Liver (tissue), 9 donors: ENCODE results near the gene HACD2. TPM values are rescaled to one million over a fixed set of nuclear protein-coding genes. Genes with fewer than 3 reads are reported as not detected.

Source experiments
- DNase-seq: peaks from one replicate; pipeline ENCODE4 v3.0.0-alpha.2; 2017; ENCODE audit warnings: low spot score
- H3K27ac ChIP-seq, 2 donors: one replicate each; pipeline ENCODE4 v1.7.0; 2013; ENCODE audit warnings: inconsistent platforms in 2 of 2, low read length in 2 of 2, control low read depth in 1 of 2, low read depth in 1 of 2, mild to moderate bottlenecking in 1 of 2
- H3K27me3 ChIP-seq, 4 donors: one replicate each; pipeline versions ENCODE4 v1.6.1 to v1.7.0; 2013; ENCODE audit warnings: low read length in 3 of 4, inconsistent platforms in 1 of 4, mild to moderate bottlenecking in 1 of 4, moderate library complexity in 1 of 4; ENCODE audit not compliant: control insufficient read depth in 4 of 4, insufficient read depth in 4 of 4
- H3K36me3 ChIP-seq, 4 donors: one replicate each; pipeline versions ENCODE4 v1.6.1 to v1.7.0; 2013; ENCODE audit warnings: low read length in 3 of 4, mild to moderate bottlenecking in 3 of 4, low read depth in 1 of 4, moderate library complexity in 1 of 4; ENCODE audit not compliant: control insufficient read depth in 4 of 4, insufficient read depth in 3 of 4
- H3K4me1 ChIP-seq, 4 donors: one replicate each; pipeline versions ENCODE4 v1.6.1 to v1.7.0; 2013; ENCODE audit warnings: low read length in 3 of 4, mild to moderate bottlenecking in 3 of 4, moderate library complexity in 1 of 4; ENCODE audit not compliant: control insufficient read depth in 4 of 4, insufficient read depth in 4 of 4
- H3K4me3 ChIP-seq, 3 donors: one replicate each; pipeline versions ENCODE4 v1.6.1 to v1.7.0; 2013; ENCODE audit warnings: low read length in 3 of 3, control low read depth in 1 of 3, low read depth in 1 of 3, mild to moderate bottlenecking in 1 of 3
- H3K9ac ChIP-seq, 2 donors: one replicate each; pipeline ENCODE4 v1.7.0; 2013; ENCODE audit warnings: low read length in 2 of 2, mild to moderate bottlenecking in 2 of 2, moderate library complexity in 2 of 2, control low read depth in 1 of 2, low read depth in 1 of 2
- H3K9me3 ChIP-seq, 4 donors: one replicate each; pipeline versions ENCODE4 v1.6.1 to v1.7.0; 2013; ENCODE audit warnings: low read length in 3 of 4; ENCODE audit not compliant: control insufficient read depth in 4 of 4
- ATF3 ChIP-seq: IDR thresholded peaks from 2 replicates; pipeline ENCODE4 v1.6.1; 2016; ENCODE audit warnings: antibody characterized with exemption
- CTCF ChIP-seq: fragments of 150-350 bp; IDR thresholded peaks from 2 replicates; pipeline ENCODE4 v1.5.1; 2017; ENCODE audit warnings: improper control_type of control experiment, low read depth, low read length; ENCODE audit not compliant: missing input control
- EGR1 ChIP-seq, 2 donors: IDR thresholded peaks; 2 replicates each; pipeline ENCODE4 v1.6.1; 2016 to 2018; ENCODE audit warnings: antibody characterized with exemption in 2 of 2, low read depth in 2 of 2
- FOXA1 ChIP-seq: IDR thresholded peaks from 2 replicates; pipeline ENCODE4 v1.6.1; 2016; ENCODE audit warnings: antibody characterized with exemption
- GABPA ChIP-seq, 2 donors: IDR thresholded peaks in 1 of 2; conservative IDR thresholded peaks in 1 of 2; 2 replicates each; pipeline ENCODE4 v1.6.1; 2016; ENCODE audit warnings: antibody characterized with exemption in 2 of 2, mild to moderate bottlenecking in 1 of 2, moderate library complexity in 1 of 2
- HNF4A ChIP-seq, 2 donors: conservative IDR thresholded peaks; 2 replicates each; pipeline ENCODE4 v1.6.1; 2016; ENCODE audit warnings: antibody characterized with exemption in 2 of 2, mild to moderate bottlenecking in 2 of 2
- HNF4G ChIP-seq: IDR thresholded peaks from 2 replicates; pipeline ENCODE4 v1.6.1; 2016; ENCODE audit warnings: antibody characterized with exemption
- JUND ChIP-seq, 2 donors: IDR thresholded peaks; 2 replicates each; pipeline ENCODE4 v1.6.1; 2016; ENCODE audit warnings: antibody characterized with exemption in 2 of 2
- MAX ChIP-seq: IDR thresholded peaks from 2 replicates; pipeline ENCODE4 v1.6.1; 2016; ENCODE audit warnings: antibody characterized with exemption
- NR2F2 ChIP-seq: IDR thresholded peaks from 2 replicates; pipeline ENCODE4 v1.6.1; 2016; ENCODE audit warnings: antibody characterized with exemption
- RAD21 ChIP-seq, 2 donors: IDR thresholded peaks; 2 replicates each; pipeline ENCODE4 v1.6.1; 2016; ENCODE audit warnings: antibody characterized with exemption in 2 of 2, mild to moderate bottlenecking in 2 of 2
- RXRA ChIP-seq, 2 donors: IDR thresholded peaks; 2 replicates each; pipeline ENCODE4 v1.6.1; 2017 to 2018; ENCODE audit warnings: antibody characterized with exemption in 2 of 2, mild to moderate bottlenecking in 1 of 2
- SP1 ChIP-seq: IDR thresholded peaks from 2 replicates; pipeline ENCODE4 v1.6.1; 2018; ENCODE audit warnings: antibody characterized with exemption, mild to moderate bottlenecking
- TAF1 ChIP-seq: conservative IDR thresholded peaks from 2 replicates; pipeline ENCODE4 v1.6.1; 2016; ENCODE audit warnings: antibody characterized with exemption, mild to moderate bottlenecking
- YY1 ChIP-seq: IDR thresholded peaks from 2 replicates; pipeline ENCODE4 v1.6.1; 2016; ENCODE audit warnings: antibody characterized with exemption, mild to moderate bottlenecking
- ZBTB33 ChIP-seq: IDR thresholded peaks from 2 replicates; pipeline ENCODE4 v1.6.1; 2016; ENCODE audit warnings: antibody characterized with exemption
- WGBS: extraction: QIAGEN DNeasy Blood & Tissue Kit; methylation state at CpG from one replicate; pipeline ENCODE4 v1.1.7; 2013; 5-methylcytosine and 5-hydroxymethylcytosine counted together
- polyA plus RNA-seq, 2 donors: library from polyadenylated mRNA; stranded (reverse) in 1 of 2; unstranded in 1 of 2; fragments of 200-250 nt in 1 of 2; fragments of >200 nt in 1 of 2; fragmentation: Nextera tagmentation in 1 of 2; extraction: Ambion mirVana in 1 of 2; gene quantifications; one replicate each; pipeline versions ENCODE4 v1.2.1 to v1.2.3, GENCODE V29; 2013 to 2015
- total RNA-seq, 2 donors: library from RNA; depleted of rRNA; stranded (reverse); fragments of >200 nt; gene quantifications; one replicate each; pipeline ENCODE4 v1.2.3, GENCODE V29; 2014
- TF ChIP-seq, protein P1 (sequence below): IDR thresholded peaks from 2 replicates; pipeline ENCODE4 v1.6.1; 2016; ENCODE audit warnings: antibody characterized with exemption, mild to moderate bottlenecking
- donor health status: healthy.
- donor health status: healthy.
- donor health status: healthy.
- donor health status: healthy.
- donor health status: healthy.

Gene HACD2
- total and polyA plus RNA-seq, 4 donors, result 14.8 to 45.2 (median 25.2) TPM

DNA sequence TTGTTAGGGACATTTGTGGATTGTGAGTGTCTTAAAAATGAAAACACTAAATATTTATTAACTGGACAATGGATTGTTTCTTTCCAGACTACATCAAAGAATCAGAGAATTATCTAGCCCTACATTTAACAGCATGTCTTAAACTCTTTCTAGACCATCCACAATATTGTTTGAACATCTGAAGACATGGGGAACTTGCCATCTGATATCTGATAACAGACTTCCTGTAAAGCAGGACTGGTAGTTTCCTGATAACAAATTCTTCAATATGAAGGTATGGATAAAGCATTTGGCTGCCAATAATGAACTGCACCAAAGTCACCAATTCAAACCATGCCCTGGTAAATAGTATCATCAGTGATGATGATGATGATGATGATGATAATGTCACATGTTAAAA is 26.2 kb upstream of the HACD2 start:
- no peak overlapping the region for H3K27ac ChIP-seq
- H3K4me3 ChIP-seq, result no peak overlapping the region
- no peak for DNase-seq
- H3K9me3 ChIP-seq, result no peaks in the 10 kb centered on the region
- TF ChIP-seq RXRA (IDR thresholded peaks at IDR 0.05) (no peak), NR2F2 (no peak), ZBTB33 (no peak)
- no peak overlapping the region for H3K9ac ChIP-seq
- no peaks in the 10 kb centered on the region for H3K27me3 ChIP-seq
- peaks cover 0 to 3% (median 2%) of the 10 kb centered on the region in 4 donors for H3K36me3 ChIP-seq
- peaks cover 0 to 33% (median 23%) of the 10 kb centered on the region in 4 donors for H3K4me1 ChIP-seq

DNA sequence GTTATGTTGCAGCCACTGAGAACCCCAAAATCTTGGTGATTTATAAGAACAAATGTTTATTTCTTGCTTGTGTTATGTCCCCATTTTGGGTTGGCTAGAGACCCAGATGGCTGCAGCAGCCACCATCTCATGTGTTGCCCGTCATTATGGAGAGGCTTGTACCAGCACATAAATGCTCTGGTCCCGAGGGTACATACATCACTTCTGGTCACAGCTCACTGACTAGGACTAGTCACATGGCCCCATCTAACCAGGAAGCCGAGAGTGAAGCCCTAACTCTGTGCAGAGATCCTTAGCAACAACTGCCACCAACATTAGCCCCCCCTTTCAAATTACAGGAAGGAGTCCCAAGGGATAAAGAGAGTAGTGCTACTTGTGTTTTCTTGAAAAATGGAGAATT is 25.5 kb upstream of the HACD2 start:
- Histone ChIP-seq H3K4me3 (no peak overlapping the region), H3K9ac (no peak overlapping the region), H3K36me3 (peaks cover 0 to 3% (median 2%) of the 10 kb centered on the region in 4 donors), H3K4me1 (peaks cover 0 to 39% (median 30%) of the 10 kb centered on the region in 4 donors), H3K9me3 (no peaks in the 10 kb centered on the region), H3K27ac (no peak overlapping the region), H3K27me3 (no peaks in the 10 kb centered on the region)
- no peak for DNase-seq
- no peak for TF ChIP-seq CTCF
- no peak for TF ChIP-seq TAF1
- TF ChIP-seq EGR1 (IDR thresholded peaks at IDR 0.05; ENCODE audit: low read depth in 2 of 2), result no peak
- no peak for TF ChIP-seq ATF3
- TF ChIP-seq SP1, result no peak
- TF ChIP-seq, protein P1, sequence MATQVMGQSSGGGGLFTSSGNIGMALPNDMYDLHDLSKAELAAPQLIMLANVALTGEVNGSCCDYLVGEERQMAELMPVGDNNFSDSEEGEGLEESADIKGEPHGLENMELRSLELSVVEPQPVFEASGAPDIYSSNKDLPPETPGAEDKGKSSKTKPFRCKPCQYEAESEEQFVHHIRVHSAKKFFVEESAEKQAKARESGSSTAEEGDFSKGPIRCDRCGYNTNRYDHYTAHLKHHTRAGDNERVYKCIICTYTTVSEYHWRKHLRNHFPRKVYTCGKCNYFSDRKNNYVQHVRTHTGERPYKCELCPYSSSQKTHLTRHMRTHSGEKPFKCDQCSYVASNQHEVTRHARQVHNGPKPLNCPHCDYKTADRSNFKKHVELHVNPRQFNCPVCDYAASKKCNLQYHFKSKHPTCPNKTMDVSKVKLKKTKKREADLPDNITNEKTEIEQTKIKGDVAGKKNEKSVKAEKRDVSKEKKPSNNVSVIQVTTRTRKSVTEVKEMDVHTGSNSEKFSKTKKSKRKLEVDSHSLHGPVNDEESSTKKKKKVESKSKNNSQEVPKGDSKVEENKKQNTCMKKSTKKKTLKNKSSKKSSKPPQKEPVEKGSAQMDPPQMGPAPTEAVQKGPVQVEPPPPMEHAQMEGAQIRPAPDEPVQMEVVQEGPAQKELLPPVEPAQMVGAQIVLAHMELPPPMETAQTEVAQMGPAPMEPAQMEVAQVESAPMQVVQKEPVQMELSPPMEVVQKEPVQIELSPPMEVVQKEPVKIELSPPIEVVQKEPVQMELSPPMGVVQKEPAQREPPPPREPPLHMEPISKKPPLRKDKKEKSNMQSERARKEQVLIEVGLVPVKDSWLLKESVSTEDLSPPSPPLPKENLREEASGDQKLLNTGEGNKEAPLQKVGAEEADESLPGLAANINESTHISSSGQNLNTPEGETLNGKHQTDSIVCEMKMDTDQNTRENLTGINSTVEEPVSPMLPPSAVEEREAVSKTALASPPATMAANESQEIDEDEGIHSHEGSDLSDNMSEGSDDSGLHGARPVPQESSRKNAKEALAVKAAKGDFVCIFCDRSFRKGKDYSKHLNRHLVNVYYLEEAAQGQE, result no peak
- TF ChIP-seq HNF4G, result no peak
- no peak for TF ChIP-seq ZBTB33
- TF ChIP-seq JUND (IDR thresholded peaks at IDR 0.05), result no peak
- TF ChIP-seq FOXA1, result no peak
- TF ChIP-seq RAD21 (IDR thresholded peaks at IDR 0.05), result no peak
- TF ChIP-seq HNF4A (conservative IDR thresholded peaks at IDR 0.05), result no peak
- no peak for TF ChIP-seq YY1
- TF ChIP-seq GABPA (IDR thresholded peaks at IDR 0.05 in 1 of 2, conservative IDR thresholded peaks at IDR 0.05 in 1 of 2), result no peak
- no peak for TF ChIP-seq MAX
- 90% methylated on average over 3 of the region's 3 CpGs for whole genome bisulfite sequencing
